ENCODE data around the gene ARSG. TPM values are rescaled to one million over a fixed set of nuclear protein-coding genes. Genes with fewer than 3 reads are reported as not detected.

The ARSG gene
- polyA plus RNA-seq, 3 donors = 15.5 to 19.3 (median 19.2) TPM

DNA sequence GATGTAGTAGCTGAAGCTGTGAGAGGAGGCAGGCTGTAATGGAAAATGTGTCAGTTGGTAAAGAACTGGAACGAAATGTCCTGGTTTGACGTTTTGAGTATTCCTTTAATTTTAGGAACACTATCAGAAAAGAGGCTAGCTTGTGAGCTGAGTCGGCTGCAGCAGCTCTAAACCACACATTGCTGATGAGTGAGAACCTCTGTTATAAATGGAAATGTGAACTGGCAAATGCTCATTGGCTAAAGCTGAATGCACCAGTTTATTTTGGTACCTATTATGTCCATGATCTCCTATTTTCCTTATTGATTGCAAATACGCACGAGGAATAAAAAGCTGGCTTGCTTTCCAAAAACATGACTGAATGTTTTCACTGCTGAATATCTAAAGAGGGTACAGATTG lies 177.0 kb downstream of the ARSG start:
- H3K36me3 ChIP-seq (replicated peaks in 1 of 2; ENCODE audit: control insufficient read depth in 1 of 2, insufficient read depth in 2 of 2, low read length in 2 of 2) = no peaks in the 10 kb centered on the region
- H3K4me2 ChIP-seq (replicated peaks; ENCODE audit: extremely low read depth, low read length, poor library complexity, severe bottlenecking) = no peak overlapping the region
- TF ChIP-seq, protein P1, sequence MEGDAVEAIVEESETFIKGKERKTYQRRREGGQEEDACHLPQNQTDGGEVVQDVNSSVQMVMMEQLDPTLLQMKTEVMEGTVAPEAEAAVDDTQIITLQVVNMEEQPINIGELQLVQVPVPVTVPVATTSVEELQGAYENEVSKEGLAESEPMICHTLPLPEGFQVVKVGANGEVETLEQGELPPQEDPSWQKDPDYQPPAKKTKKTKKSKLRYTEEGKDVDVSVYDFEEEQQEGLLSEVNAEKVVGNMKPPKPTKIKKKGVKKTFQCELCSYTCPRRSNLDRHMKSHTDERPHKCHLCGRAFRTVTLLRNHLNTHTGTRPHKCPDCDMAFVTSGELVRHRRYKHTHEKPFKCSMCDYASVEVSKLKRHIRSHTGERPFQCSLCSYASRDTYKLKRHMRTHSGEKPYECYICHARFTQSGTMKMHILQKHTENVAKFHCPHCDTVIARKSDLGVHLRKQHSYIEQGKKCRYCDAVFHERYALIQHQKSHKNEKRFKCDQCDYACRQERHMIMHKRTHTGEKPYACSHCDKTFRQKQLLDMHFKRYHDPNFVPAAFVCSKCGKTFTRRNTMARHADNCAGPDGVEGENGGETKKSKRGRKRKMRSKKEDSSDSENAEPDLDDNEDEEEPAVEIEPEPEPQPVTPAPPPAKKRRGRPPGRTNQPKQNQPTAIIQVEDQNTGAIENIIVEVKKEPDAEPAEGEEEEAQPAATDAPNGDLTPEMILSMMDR (IDR thresholded peaks at IDR 0.05) = no peak
- H3K27ac Mint-ChIP-seq = no peak overlapping the region
- H2AFZ ChIP-seq (ENCODE audit: insufficient read depth, low read depth, low read length, poor library complexity, severe bottlenecking) = no peak overlapping the region
- H3K9me3 ChIP-seq (replicated peaks in 1 of 2; ENCODE audit: control insufficient read depth in 1 of 2, insufficient read depth in 1 of 2, low read length in 2 of 2) = no peaks in the 10 kb centered on the region
- peaks cover 2 to 8% (median 4%) of the 10 kb centered on the region in 3 donors for H3K27me3 Mint-ChIP-seq (ENCODE audit: low read depth in 3 of 3)
- H3K9ac ChIP-seq (ENCODE audit: insufficient read depth, low read length, poor library complexity, severe bottlenecking) = no peak overlapping the region
- 61% methylated on average over 3 of the region's 5 CpGs for whole genome bisulfite sequencing (ENCODE audit: insufficient coverage)
- H4K20me1 ChIP-seq (ENCODE audit: insufficient read depth, low read length) = no peaks in the 10 kb centered on the region
- no peaks in the 10 kb centered on the region for H3K79me2 ChIP-seq (ENCODE audit: insufficient read depth, low read length)
- H3K9me3 Mint-ChIP-seq = no peaks in the 10 kb centered on the region
- H3K27ac ChIP-seq (ENCODE audit: low read depth in 1 of 2, low read length in 2 of 2) = no peak overlapping the region
- DNase-seq = no peak
- H3K4me3 Mint-ChIP-seq = no peak overlapping the region
- intact Hi-C loops (cut with micrococcal nuclease) = loop anchor here (10.0 kb wide), 1 partner anchor 504 kb away; no protein-coding TSS in a partner anchor
- no peak overlapping the region for H3K4me3 ChIP-seq (replicated peaks in 1 of 3; ENCODE audit: low read depth in 2 of 3, low read length in 3 of 3)
- H3K4me1 Mint-ChIP-seq = peaks cover 6% of the 10 kb centered on the region
- H3K4me1 ChIP-seq (ENCODE audit: control insufficient read depth in 1 of 2, insufficient read depth in 2 of 2, low read length in 2 of 2) = peaks cover 0 to 4% of the 10 kb centered on the region in 2 donors
- no peaks in the 10 kb centered on the region for H3K27me3 ChIP-seq (ENCODE audit: control insufficient read depth in 2 of 2, insufficient read depth in 2 of 2, low read length in 2 of 2)
- H3K36me3 Mint-ChIP-seq = no peaks in the 10 kb centered on the region

DNA sequence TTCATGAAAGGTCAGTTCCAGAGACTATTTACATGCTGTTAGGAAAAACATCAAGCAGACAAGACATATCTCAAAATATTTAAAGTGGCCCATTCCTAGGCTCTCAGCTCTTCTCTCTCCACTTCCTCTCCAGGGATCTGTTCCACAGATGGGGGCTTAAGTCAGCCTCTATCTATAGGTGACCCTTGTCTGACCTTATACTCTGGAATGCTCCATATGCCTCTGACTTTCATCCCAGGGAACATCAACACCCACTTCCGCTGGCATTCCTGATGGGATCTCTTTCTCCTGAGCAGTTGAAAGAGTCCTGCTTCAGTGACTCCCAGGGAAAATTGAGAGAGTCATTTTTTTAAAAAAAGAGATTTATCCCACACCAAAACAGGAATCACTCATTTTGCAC lies 177.5 kb downstream of the ARSG start:
- Histone ChIP-seq H3K79me2 (ENCODE audit: insufficient read depth, low read length) (no peaks in the 10 kb centered on the region), H3K9ac (ENCODE audit: insufficient read depth, low read length, poor library complexity, severe bottlenecking) (no peak overlapping the region), H3K27ac (ENCODE audit: low read depth in 1 of 2, low read length in 2 of 2) (no peak overlapping the region), H4K20me1 (ENCODE audit: insufficient read depth, low read length) (no peaks in the 10 kb centered on the region), H3K4me3 (replicated peaks in 1 of 3; ENCODE audit: low read depth in 2 of 3, low read length in 3 of 3) (no peak overlapping the region), H3K9me3 (replicated peaks in 1 of 2; ENCODE audit: control insufficient read depth in 1 of 2, insufficient read depth in 1 of 2, low read length in 2 of 2) (no peaks in the 10 kb centered on the region), H3K36me3 (replicated peaks in 1 of 2; ENCODE audit: control insufficient read depth in 1 of 2, insufficient read depth in 2 of 2, low read length in 2 of 2) (no peaks in the 10 kb centered on the region), H3K4me2 (replicated peaks; ENCODE audit: extremely low read depth, low read length, poor library complexity, severe bottlenecking) (no peak overlapping the region), H3K4me1 (ENCODE audit: control insufficient read depth in 1 of 2, insufficient read depth in 2 of 2, low read length in 2 of 2) (peaks cover 0 to 4% of the 10 kb centered on the region in 2 donors), H2AFZ (ENCODE audit: insufficient read depth, low read depth, low read length, poor library complexity, severe bottlenecking) (no peak overlapping the region), H3K27me3 (ENCODE audit: control insufficient read depth in 2 of 2, insufficient read depth in 2 of 2, low read length in 2 of 2) (no peaks in the 10 kb centered on the region)
- Mint-ChIP-seq H3K36me3 (no peaks in the 10 kb centered on the region), H3K27ac (no peak overlapping the region), H3K27me3 (ENCODE audit: low read depth in 3 of 3) (peaks cover 2 to 8% (median 4%) of the 10 kb centered on the region in 3 donors), H3K4me1 (peaks cover 6% of the 10 kb centered on the region), H3K9me3 (no peaks in the 10 kb centered on the region), H3K4me3 (no peak overlapping the region)
- TF ChIP-seq, protein P1 (IDR thresholded peaks at IDR 0.05) = no peak
- no peak for DNase-seq
- intact Hi-C loops (cut with micrococcal nuclease) = loop anchor here (10.0 kb wide), 1 partner anchor 504 kb away; no protein-coding TSS in a partner anchor
- no CpG with 5 or more reads among the region's 1 CpG for WGBS (ENCODE audit: insufficient coverage)

Small RNA genes lying within 50 kb of the gene (small RNA-seq; reads per million reads assigned to genes)
- gene MIR635 (ENCODE audit: insufficient read length, low read depth) = not detected

Other genes with a start within 250 kb of the ARSG start
- gene AMZ2, start 43.5 kb upstream of the ARSG start, polyA plus RNA-seq = 10 to 100 TPM; 34.0 to 67.6 (median 67.2) TPM
- 10 to 100 TPM; 12.3 to 24.7 (median 14.0) TPM for gene SLC16A6, start 368 bp upstream of the ARSG start, polyA plus RNA-seq
- 10 to 100 TPM; 19.9 to 31.9 (median 22.1) TPM for gene WIPI1, start 166.0 kb downstream of the ARSG start, polyA plus RNA-seq
- gene PRKAR1A, start 220.9 kb downstream of the ARSG start, polyA plus RNA-seq = 100 to 1,000 TPM in 2 of 3 donors, 10 to 100 TPM in 1; 91.9 to 436 (median 300) TPM